Measurements from ENCODE around the gene ZNF429.
A peak's percentile ranks its signal among the peaks of the same experiment; 100 is the strongest.

The ZNF429 gene

DNA sequence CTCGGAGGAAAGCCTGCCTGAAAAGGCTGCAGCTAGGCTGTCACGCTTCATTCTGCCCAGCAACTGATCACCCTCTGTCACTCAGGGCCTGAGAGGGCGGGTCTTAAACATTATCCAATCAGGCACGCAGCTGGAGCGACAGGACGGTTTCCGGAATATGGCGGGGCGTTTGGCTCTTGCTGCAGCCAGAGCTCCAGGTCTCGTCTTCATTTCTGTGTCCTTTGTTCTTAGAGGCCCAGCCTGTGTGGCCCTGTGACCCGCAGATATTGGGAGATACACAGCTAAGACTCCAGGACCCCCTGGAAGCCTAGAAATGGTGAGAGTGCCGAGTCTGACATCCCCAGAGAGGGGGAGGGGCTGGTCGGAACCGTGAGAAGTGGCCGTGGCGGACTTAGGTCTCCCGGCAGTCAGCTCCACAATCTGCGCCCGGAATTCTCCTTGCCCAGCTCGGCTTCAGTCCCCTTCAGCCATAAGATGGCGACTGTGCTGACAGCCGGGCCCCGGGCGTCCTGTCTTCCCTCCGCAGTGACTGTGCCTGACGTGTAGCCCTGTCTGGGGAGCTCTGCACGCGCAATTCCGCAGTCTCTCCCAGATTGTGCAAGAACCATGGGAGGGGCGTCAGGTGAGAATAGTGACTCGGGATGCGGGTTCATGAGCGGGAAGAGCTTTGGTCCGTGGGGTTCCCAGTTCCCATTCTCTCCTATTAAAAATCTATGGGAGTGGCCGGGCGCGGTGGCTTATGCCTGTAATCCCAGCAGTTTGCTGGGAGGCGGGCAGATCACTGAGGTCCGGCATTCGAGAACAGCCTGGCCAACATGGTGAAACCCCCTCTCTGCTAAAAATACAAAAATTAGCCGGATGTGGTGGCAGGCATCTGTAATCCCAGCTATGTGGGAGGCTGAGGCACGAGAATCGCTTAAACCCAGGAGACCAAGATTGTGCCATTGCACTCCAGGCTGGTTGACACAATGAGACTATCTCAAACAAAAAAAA lies at the start of gene ZNF429:
Gene ZNF429 (plus strand): TSS at position 144 of the 993 bp plus-strand sequence. CDS start 170 bp downstream, at position 314.
- Histone ChIP-seq H4K20me1 (ENCODE audit: insufficient read depth, low read length) (no peaks in the 10 kb centered on the region), H3K4me1 (ENCODE audit: low read length) (no peaks in the 10 kb centered on the region), H3K27me3 (replicated peaks; ENCODE audit: insufficient read depth, low read length) (no peaks in the 10 kb centered on the region), H2AFZ (ENCODE audit: low read length) (no peak within 1 kb of the TSS), H3K27ac (ENCODE audit: low read length) (no peak within 1 kb of the TSS), H3K79me2 (ENCODE audit: low read length) (no peaks in the 10 kb centered on the region), H3K9ac (ENCODE audit: low read length) (no peak within 1 kb of the TSS), H3K9me3 (replicated peaks; ENCODE audit: insufficient read depth, low read length) (no peaks in the 10 kb centered on the region), H3K36me3 (replicated peaks; ENCODE audit: insufficient read depth, low read length) (no peaks in the 10 kb centered on the region), H3K4me3 (ENCODE audit: low read length) (peak within 1 kb of the TSS; percentile 46; the same call in 1 of the 2 replicates), H3F3A (ENCODE audit: insufficient read depth, low read length) (no peaks in the 10 kb centered on the region), H3K4me2 (ENCODE audit: low read depth, low read length) (peak within 1 kb of the TSS; percentile 15; the same call in 1 of the 2 replicates), H3K9me2 (replicated peaks; ENCODE audit: insufficient read depth, low read length) (no peaks in the 10 kb centered on the region)
- TF ChIP-seq EZH2 (optimal IDR thresholded peaks at IDR 0.05; ENCODE audit: low read depth, low read length) (no peak), EZH2phosphoT487 (IDR thresholded peaks at IDR 0.05; ENCODE audit: low read length) (no peak)
- TF ChIP-seq, protein P1, sequence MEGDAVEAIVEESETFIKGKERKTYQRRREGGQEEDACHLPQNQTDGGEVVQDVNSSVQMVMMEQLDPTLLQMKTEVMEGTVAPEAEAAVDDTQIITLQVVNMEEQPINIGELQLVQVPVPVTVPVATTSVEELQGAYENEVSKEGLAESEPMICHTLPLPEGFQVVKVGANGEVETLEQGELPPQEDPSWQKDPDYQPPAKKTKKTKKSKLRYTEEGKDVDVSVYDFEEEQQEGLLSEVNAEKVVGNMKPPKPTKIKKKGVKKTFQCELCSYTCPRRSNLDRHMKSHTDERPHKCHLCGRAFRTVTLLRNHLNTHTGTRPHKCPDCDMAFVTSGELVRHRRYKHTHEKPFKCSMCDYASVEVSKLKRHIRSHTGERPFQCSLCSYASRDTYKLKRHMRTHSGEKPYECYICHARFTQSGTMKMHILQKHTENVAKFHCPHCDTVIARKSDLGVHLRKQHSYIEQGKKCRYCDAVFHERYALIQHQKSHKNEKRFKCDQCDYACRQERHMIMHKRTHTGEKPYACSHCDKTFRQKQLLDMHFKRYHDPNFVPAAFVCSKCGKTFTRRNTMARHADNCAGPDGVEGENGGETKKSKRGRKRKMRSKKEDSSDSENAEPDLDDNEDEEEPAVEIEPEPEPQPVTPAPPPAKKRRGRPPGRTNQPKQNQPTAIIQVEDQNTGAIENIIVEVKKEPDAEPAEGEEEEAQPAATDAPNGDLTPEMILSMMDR (IDR thresholded peaks at IDR 0.05; ENCODE audit: low read length) = no peak
- peak; percentile 67 for DNase-seq

DNA sequence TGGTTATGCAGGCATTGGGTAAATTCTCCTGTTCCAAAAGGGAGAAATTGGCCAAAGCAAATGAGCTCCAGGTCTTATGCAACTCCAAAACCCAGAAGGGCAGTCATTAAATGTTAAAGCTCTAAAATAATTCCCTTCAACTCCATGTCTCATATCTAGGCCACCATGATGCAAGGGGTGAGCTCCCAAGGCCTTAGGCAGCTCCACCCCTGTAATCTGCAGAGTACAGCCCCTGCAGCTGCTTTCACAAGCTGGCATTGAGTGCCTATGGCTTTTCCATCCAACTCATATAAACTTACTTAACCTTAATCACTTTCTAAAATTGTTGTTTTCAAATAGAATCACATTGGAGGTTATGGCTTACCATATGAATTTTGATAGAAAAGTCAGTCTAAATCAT lies 44.7 kb upstream of the ZNF429 start:
- H3K36me3 ChIP-seq (replicated peaks; ENCODE audit: insufficient read depth, low read length) = no peaks in the 10 kb centered on the region
- TF ChIP-seq, protein P1 (IDR thresholded peaks at IDR 0.05; ENCODE audit: low read length) = no peak
- no peak for TF ChIP-seq EZH2 (optimal IDR thresholded peaks at IDR 0.05; ENCODE audit: low read depth, low read length)
- no peak for TF ChIP-seq EZH2phosphoT487 (IDR thresholded peaks at IDR 0.05; ENCODE audit: low read length)
- H3K9me2 ChIP-seq (replicated peaks; ENCODE audit: insufficient read depth, low read length) = no peaks in the 10 kb centered on the region
- no peak overlapping the region for H3K4me2 ChIP-seq (ENCODE audit: low read depth, low read length)
- no peaks in the 10 kb centered on the region for H3K4me1 ChIP-seq (ENCODE audit: low read length)
- DNase-seq = no peak
- H3K9me3 ChIP-seq (replicated peaks; ENCODE audit: insufficient read depth, low read length) = no peaks in the 10 kb centered on the region
- H3K9ac ChIP-seq (ENCODE audit: low read length) = no peak overlapping the region
- H3K27me3 ChIP-seq (replicated peaks; ENCODE audit: insufficient read depth, low read length) = no peaks in the 10 kb centered on the region
- H3K79me2 ChIP-seq (ENCODE audit: low read length) = no peaks in the 10 kb centered on the region
- no peaks in the 10 kb centered on the region for H4K20me1 ChIP-seq (ENCODE audit: insufficient read depth, low read length)
- no peaks in the 10 kb centered on the region for H3F3A ChIP-seq (ENCODE audit: insufficient read depth, low read length)
- H3K27ac ChIP-seq (ENCODE audit: low read length) = no peak overlapping the region
- no peak overlapping the region for H3K4me3 ChIP-seq (ENCODE audit: low read length)
- no peak overlapping the region for H2AFZ ChIP-seq (ENCODE audit: low read length)

DNA sequence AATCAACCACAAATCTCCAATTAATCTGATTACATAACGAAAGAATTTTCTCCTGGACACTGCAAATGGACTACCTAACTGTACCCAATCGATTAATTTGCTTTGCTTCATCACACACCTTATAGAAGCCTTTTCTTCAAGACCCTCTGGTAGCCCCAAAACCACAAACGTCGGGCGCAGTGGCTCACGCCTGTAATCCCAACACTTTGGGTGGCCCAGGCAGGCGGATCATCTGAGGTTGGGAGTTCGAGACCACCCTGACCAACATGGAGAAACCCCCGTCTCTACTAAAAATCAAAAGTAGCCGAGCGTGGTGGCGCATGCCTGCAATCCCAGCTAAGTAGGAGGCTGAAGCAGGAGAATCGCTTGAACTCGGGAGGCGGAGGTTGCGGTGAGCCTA lies 42.9 kb upstream of the ZNF429 start:
- no peaks in the 10 kb centered on the region for H3F3A ChIP-seq (ENCODE audit: insufficient read depth, low read length)
- no peak overlapping the region for H3K4me3 ChIP-seq (ENCODE audit: low read length)
- H3K27ac ChIP-seq (ENCODE audit: low read length) = no peak overlapping the region
- no peak overlapping the region for H2AFZ ChIP-seq (ENCODE audit: low read length)
- TF ChIP-seq, protein P1 (IDR thresholded peaks at IDR 0.05; ENCODE audit: low read length) = no peak
- TF ChIP-seq EZH2 (optimal IDR thresholded peaks at IDR 0.05; ENCODE audit: low read depth, low read length) (no peak), EZH2phosphoT487 (IDR thresholded peaks at IDR 0.05; ENCODE audit: low read length) (no peak)
- H3K79me2 ChIP-seq (ENCODE audit: low read length) = no peaks in the 10 kb centered on the region
- H3K4me2 ChIP-seq (ENCODE audit: low read depth, low read length) = no peak overlapping the region
- no peak for DNase-seq
- H3K9me3 ChIP-seq (replicated peaks; ENCODE audit: insufficient read depth, low read length) = no peaks in the 10 kb centered on the region
- no peak overlapping the region for H3K9ac ChIP-seq (ENCODE audit: low read length)
- no peaks in the 10 kb centered on the region for H3K36me3 ChIP-seq (replicated peaks; ENCODE audit: insufficient read depth, low read length)
- H3K9me2 ChIP-seq (replicated peaks; ENCODE audit: insufficient read depth, low read length) = no peaks in the 10 kb centered on the region
- H4K20me1 ChIP-seq (ENCODE audit: insufficient read depth, low read length) = no peaks in the 10 kb centered on the region
- H3K4me1 ChIP-seq (ENCODE audit: low read length) = no peaks in the 10 kb centered on the region
- no peaks in the 10 kb centered on the region for H3K27me3 ChIP-seq (replicated peaks; ENCODE audit: insufficient read depth, low read length)

Data from MM.1S (cell line).